ENCODE measurements around the gene NAPG.
"Not testable (repeated sequence)": the region's sequence is repeated elsewhere in the genome, so short reads cannot be mapped to it uniquely, and the experiment has no call there.

Gene NAPG

GRCh38 chr18:10546557-10547300 is 20.9 kb downstream of the NAPG start:
- no peak for DNase-seq (ENCODE audit: low read depth in 2 of 2)

GRCh38 chr18:10552226-10552625 is 26.4 kb downstream of the NAPG start:
- no peak for DNase-seq (ENCODE audit: low read depth in 2 of 2)

- DNase-seq (ENCODE audit: low read depth in 2 of 2): not testable (repeated sequence)
Measured at GRCh38 chr18:10556251-10556650, 30.4 kb downstream of the NAPG start.

- no peak for DNase-seq (ENCODE audit: low read depth in 2 of 2)
Measured at GRCh38 chr18:10557085-10557677, 31.4 kb downstream of the NAPG start.

- no peak for DNase-seq (ENCODE audit: low read depth in 2 of 2)
Measured at GRCh38 chr18:10558243-10558966, 32.6 kb downstream of the NAPG start.

GRCh38 chr18:10558967-10559298 is 33.1 kb downstream of the NAPG start:
- DNase-seq (ENCODE audit: low read depth in 2 of 2): no peak

GRCh38 chr18:10559553-10560451 is 34.0 kb downstream of the NAPG start:
- DNase-seq (ENCODE audit: low read depth in 2 of 2): no peak

- peak; percentile 50 to 59 for DNase-seq (ENCODE audit: low read depth in 2 of 2)
Measured at GRCh38 chr18:10560452-10561045, 34.7 kb downstream of the NAPG start.

- DNase-seq (ENCODE audit: low read depth in 2 of 2): no peak
Measured at GRCh38 chr18:10562773-10563160, 36.9 kb downstream of the NAPG start.

GRCh38 chr18:10563886-10564285 is 38.1 kb downstream of the NAPG start:
- no peak for DNase-seq (ENCODE audit: low read depth in 2 of 2)

- no peak for DNase-seq (ENCODE audit: low read depth in 2 of 2)
Measured at GRCh38 chr18:10564975-10565773, 39.3 kb downstream of the NAPG start.

- DNase-seq (ENCODE audit: low read depth in 2 of 2): no peak
Measured at GRCh38 chr18:10565835-10566234, 40.0 kb downstream of the NAPG start.

GRCh38 chr18:10566390-10566789 is 40.6 kb downstream of the NAPG start:
- no peak for DNase-seq (ENCODE audit: low read depth in 2 of 2)

GRCh38 chr18:10569941-10570340 is 44.1 kb downstream of the NAPG start:
- DNase-seq (ENCODE audit: low read depth in 2 of 2): not testable (repeated sequence)

GRCh38 chr18:10570622-10571021 is 44.8 kb downstream of the NAPG start:
- no peak for DNase-seq (ENCODE audit: low read depth in 2 of 2)

- DNase-seq (ENCODE audit: low read depth in 2 of 2): no peak
Measured at GRCh38 chr18:10571537-10571936, 45.7 kb downstream of the NAPG start.

GRCh38 chr18:10573261-10573660 is 47.4 kb downstream of the NAPG start:
- DNase-seq (ENCODE audit: low read depth in 2 of 2): not testable (repeated sequence)

- DNase-seq (ENCODE audit: low read depth in 2 of 2): not testable (repeated sequence)
Measured at GRCh38 chr18:10574412-10574811, 48.6 kb downstream of the NAPG start.

- not testable (repeated sequence) for DNase-seq (ENCODE audit: low read depth in 2 of 2)
Measured at GRCh38 chr18:10577842-10578572, 52.2 kb downstream of the NAPG start.

- DNase-seq (ENCODE audit: low read depth in 2 of 2): not testable (repeated sequence)
Measured at GRCh38 chr18:10578573-10578899, 52.7 kb downstream of the NAPG start.
